Measurements from ENCODE around the gene FOXO6.

FOXO6 gene

DNA sequence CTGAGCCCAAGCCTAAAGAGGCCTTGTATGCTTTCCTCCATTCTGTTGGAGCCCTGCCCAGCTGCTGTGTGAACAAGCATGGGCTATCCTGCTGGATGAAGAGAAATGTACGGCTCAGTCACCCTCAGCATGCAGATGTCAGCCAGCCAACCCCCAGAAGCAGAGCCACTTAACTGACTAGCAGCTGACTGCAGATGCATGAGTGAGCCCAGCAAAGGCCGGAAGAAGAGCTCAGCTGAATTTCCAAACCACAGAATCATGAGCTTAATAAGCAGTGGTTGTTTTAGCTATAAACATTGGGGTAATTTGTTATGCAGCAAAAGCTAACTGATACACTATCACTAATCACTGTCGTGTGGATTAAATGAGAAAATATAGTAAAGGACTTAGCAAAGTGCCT lies 39.0 kb downstream of the FOXO6 start:
- DNase-seq (ENCODE audit: low read depth in 1 of 2, low spot score in 1 of 2), result no peak

DNA sequence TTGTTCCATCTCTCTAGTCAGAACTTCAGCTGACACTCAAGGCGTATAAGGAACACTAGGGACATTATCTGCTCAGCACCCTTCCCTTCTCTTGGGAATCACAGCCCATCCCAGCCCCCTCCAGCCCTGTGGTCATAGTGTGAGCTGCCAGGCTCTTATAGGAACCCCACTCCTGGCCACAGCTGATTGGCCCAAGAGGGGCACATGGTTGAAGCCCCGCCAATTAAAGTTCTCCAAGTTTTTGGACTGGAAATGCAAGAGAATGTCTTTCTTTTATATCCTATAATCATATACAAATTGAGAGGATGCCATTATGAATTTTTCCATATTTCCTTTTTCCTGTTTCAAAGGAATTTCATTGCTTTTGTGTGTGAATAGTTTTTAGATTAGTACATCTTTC lies 40.7 kb downstream of the FOXO6 start:
- no peak for DNase-seq (ENCODE audit: low read depth in 1 of 2, low spot score in 1 of 2)

DNA sequence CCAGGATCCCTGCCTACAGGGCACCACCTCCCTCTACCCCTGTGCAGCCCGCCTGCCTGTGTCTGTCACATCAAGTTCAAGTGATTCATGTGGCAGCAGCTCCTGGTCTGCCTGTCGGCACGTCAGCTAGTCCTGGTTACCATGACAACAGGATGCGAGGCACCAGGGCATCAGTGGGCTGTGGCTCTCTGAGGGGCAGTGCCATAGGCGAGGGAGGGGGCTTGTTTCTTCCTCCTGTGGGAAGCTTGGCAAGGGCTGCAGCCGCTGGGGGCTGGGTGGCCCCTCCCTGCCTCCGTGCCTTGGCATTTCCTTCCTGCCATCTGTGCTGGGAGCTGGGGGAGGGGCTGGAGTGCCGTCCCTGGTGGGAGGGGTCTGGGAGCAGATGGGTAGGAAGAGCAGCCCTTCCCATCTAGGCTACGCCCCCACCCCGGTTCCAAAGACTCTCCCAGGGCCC lies 43.1 kb downstream of the FOXO6 start:
- no peak for DNase-seq (ENCODE audit: low read depth in 1 of 2, low spot score in 1 of 2)

DNA sequence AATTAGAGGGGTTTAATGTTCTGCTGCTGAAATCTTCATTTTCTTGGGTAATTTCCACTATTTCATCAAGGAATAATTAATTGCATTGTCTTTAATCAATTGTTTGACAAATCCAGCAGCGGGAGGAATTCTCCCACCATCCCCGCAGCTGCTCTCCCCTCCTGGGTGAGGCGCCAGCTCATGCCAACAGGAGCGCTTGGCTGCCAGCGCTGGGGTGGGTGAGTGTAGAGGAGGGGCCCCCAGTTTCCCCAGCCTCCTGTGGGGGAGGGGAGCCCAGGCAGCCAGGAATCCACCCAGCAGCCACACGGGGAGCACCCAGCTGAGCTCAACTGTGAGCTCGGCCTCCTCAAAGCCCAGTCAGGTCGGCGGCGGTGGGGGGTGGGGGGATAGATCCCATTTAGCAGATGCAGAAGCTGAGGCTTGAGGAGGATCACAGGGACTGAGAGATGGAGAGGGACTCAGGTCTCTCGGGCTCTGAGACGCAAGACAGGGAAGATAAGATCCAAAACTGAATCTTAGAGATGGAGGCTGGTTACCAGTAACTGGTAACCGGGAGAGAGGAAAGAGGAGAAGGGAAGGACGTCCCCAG lies 46.5 kb downstream of the FOXO6 start:
- no peak for DNase-seq (ENCODE audit: low read depth in 1 of 2, low spot score in 1 of 2)

DNA sequence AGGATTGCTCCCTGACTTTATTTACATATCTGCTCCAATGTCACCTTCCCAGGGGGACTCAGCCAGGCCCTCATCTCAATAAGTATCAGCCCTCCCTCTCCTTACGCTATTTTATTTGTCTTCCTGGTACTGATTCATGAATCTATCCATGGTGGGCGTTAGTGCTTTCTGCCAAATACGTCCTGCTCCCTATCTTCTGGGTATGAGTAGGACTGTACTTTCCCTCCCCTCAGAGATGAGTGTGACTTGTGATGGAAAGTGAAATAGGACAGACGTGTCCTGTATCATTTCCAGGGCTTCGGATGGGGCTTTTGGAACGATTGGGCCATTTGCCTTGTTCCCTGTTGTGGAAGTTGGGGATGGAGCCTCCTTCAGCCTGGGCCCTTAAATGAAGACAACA lies 47.5 kb downstream of the FOXO6 start:
- no peak for DNase-seq (ENCODE audit: low read depth in 1 of 2, low spot score in 1 of 2)

DNA sequence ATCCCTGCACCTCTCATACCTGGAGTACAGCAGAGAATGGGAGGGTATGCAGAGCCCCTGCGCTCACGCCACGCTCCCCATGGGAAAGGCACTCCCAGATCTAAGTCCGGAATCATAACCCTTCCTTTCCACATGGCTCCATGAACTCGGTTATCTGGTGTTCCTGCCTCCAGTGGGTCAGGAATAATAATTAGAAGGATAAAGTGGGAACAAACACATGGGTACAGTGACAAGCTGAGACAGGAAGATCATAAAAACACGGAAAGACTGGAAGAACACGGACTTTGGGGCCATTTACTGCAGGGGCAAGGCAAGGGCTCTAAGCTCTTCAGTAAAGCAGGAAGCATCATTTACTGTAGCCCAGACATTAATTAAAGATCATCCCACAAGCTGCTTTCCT lies 48.6 kb downstream of the FOXO6 start:
- DNase-seq (ENCODE audit: low read depth in 1 of 2, low spot score in 1 of 2), result no peak

DNA sequence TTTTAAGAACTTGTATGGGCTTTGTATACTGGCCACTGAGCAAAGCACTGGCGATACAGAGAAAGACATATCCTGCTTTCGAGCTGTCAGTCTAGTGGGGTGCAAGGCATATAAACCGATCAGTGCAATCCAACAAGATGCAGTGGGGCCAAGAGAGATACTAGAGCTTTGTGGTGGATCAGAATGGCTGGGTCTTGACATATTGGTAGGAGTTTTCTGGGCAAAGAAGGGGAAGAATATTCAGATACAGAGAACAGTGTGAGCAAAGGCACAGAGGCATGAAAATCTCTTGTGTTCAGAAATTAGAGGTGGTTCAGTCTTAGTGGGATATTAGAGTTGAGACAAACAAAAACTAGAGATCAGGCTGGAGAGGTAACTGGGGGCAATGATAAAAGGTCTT lies 49.2 kb downstream of the FOXO6 start:
- DNase-seq (ENCODE audit: low read depth in 1 of 2, low spot score in 1 of 2), result no peak

DNA sequence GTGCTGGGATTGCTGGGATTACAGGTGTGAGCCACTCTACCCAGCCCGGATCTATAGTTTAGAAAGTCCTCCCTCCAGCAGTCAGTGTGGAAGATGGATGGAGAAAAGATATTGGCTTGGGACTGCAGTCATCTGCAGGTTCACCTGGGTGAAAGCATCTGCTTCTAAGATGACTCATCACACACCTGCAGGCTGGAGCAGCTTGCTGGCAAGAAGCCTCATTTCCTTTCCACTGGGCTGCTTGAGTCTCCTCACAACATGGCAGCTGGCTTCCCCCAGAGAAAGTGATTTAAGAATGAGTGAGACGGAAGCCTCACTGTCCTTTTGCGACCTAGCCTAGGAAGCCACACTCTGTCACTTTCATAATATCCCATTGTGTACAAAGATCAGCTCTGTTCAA lies 50.0 kb downstream of the FOXO6 start:
- DNase-seq (ENCODE audit: low read depth in 1 of 2, low spot score in 1 of 2), result no peak

DNA sequence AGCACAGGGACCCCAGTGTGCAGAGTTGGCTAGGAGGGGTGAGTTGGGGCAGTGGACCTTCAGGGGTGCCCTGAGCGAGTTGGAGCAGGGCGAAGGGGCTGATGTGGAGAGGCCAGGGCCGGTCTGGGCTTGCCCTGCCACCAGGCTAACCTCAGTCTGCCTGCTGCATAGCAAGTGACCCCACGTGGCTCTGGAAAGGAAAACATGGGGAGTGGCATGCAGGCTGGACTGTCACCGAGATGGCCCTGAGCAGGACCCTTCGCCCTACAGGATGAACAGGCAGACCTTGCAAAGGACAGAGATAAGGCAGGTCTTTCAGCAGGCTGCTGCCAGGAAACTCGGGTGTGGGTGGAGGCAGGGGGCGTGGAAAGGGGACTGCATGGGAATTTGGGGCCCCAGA lies 51.5 kb downstream of the FOXO6 start:
- no peak for DNase-seq (ENCODE audit: low read depth in 1 of 2, low spot score in 1 of 2)

DNA sequence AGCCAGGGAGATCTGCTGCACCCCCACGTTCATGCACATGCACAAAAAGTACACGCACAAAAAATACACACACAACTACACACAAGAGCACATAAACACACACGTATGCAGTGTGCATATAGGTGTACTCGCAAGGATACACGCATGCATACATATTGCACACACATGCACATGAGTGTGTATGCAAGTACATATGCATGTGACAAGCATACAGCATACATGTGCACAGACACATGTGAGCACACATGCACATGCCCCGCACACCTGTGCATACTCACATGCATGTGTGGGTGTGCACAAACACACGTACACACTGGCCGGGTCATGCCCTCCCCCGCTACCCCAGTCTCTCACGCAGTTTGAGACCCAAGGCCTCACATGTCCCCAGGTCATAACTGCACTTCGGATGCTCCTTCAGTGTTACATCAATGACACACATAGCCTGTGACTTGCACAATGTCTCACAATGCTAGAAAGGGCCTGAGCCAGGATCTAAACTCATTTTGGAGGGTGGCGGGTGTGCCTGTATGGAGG lies 52.6 kb downstream of the FOXO6 start:
- no peak for DNase-seq (ENCODE audit: low read depth in 1 of 2, low spot score in 1 of 2)

DNA sequence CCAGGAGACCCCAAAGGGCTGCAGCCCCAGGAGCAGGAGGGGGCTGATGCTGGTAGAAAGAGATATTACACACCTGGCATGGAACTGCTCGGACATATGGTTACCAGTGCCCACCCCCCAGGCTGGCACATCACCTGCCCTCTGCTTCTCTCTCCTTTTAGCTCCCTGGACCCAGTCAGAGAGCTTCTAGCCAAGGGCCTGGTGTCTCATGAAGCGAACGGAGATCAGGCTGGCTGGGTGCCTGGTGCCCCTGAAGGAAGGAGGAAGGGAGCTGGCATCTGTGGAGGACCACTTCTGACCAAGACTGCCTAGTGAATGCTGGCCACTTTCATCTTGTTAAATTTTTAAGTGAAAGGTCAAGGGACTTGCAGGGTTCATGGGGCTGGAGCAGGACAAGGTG lies 53.1 kb downstream of the FOXO6 start:
- no peak for DNase-seq (ENCODE audit: low read depth in 1 of 2, low spot score in 1 of 2)

DNA sequence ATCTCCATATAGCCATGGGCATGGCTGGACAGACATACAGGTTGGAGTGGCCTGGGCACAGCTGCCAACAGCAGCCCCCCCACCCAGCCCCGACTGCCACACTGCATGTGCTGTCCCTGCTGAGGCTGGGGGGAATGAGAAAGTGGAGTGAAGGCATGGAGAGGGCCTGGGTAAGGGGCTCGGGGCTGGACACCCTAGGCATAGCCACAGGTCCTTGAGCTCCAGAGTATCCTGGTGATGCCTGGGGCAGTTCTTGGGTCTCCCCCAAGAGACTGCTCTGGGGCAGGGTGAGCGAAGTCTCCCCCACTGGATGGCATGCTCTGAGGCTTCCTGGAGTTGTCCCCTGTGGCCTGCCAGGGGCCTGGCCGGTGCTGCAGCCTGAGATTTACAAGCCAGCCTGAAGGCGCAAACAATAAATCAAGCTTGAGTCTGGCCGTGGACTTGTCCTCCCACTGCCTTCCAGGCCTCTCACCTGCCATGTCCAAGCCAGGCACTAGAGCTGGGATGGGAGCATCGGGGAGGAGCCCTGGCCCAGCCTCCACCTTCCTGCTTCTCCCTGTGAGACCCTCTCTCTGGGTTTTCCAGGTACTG lies 53.6 kb downstream of the FOXO6 start:
- no peak for DNase-seq (ENCODE audit: low read depth in 1 of 2, low spot score in 1 of 2)

DNA sequence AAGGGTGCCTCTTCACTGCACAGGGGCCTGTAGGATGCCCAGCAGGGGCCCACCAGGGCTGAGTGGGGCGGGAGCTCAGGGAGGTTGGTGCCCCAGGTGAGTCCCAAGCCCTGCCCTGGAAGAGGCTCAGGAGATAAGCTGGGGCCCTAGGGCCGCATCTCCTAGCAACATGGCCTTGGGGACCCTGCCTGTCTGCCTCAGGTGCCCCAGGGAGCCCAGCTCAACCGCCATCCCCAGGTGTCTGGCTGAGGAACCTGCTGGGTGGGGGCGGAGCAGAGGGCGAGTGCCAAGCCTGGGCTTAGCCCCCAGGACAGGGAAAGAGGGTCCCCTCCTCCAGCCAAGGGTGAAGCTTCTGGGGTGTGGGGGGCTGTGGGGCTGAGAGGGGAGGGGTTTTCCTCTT lies 54.8 kb downstream of the FOXO6 start:
- DNase-seq (ENCODE audit: low read depth in 1 of 2, low spot score in 1 of 2), result no peak

DNA sequence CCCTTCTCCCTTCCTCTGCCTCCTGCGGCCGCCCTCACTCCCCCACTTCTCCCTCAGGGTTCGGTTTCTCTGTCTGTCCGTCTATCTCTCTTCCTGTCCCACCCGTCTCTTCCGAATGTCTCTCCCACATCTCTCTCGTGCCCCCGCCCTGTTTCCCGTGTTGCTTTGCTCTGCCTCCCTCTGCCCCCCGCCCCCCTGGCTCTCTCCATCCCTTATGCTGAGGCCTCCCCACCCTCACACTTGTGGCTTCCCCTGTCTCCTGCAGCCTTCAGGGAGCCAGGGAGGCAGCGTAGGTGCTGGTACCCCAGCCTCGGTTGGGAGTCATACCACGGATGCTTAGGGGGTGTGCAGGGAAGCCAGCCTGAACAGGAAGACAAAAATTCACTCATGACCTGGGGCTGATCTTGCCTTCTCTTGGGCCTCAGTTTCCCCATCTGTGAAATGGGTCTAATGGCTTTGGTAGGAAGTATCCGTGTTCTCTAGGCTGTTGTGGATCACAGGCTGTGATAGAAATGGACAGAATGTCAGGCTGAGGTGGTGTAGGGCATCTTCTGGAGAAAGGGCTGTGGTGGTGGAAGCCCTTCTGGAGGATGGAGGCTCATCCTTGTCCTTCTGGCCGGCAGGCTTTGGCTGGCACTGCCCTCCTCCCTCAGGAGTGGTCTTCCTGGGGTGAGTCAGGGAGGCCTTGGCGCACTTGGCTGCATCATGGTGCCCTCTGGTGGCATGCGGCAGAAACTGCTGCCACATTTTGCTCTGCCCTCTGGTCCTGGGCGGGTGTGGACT lies 55.5 kb downstream of the FOXO6 start:
- DNase-seq (ENCODE audit: low read depth in 1 of 2, low spot score in 1 of 2), result peak; percentile 27 to 42

DNA sequence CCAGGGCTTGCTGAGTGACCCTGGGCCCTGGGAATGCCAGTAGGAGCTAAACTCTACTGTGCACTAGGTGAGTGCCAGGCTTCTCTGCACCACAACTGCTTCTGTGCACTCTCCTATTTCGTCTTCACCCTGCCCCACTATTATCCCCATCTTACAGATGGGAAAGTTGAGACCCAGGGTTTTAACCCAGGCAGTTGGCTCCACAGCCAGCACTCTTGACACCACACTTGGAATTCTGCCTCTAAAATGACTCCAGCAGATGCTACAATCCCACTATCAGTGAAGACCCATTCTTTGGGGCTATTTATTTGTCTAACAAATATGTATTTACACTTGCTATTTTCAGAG lies 56.1 kb downstream of the FOXO6 start:
- no peak for DNase-seq (ENCODE audit: low read depth in 1 of 2, low spot score in 1 of 2)

DNA sequence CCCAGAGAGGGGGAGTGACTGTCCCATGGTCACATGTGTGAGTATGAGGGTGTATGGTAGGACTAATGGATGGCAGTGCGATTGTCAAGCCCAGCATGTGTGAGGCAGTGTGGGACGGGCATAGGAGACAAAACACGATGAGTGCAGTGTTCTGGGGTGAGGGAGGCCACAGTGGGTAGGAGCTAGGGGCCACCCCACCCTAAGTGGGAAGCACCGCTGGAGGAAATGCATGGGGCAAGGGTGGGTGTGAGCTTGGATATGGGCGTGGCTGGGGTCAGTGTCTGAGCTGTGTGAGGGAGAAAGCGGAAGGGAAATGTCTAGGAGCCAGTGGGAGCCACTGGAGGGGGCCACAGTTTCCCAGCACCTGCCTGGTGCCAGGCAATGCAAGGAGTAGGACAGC lies 56.5 kb downstream of the FOXO6 start:
- DNase-seq (ENCODE audit: low read depth in 1 of 2, low spot score in 1 of 2), result no peak

DNA sequence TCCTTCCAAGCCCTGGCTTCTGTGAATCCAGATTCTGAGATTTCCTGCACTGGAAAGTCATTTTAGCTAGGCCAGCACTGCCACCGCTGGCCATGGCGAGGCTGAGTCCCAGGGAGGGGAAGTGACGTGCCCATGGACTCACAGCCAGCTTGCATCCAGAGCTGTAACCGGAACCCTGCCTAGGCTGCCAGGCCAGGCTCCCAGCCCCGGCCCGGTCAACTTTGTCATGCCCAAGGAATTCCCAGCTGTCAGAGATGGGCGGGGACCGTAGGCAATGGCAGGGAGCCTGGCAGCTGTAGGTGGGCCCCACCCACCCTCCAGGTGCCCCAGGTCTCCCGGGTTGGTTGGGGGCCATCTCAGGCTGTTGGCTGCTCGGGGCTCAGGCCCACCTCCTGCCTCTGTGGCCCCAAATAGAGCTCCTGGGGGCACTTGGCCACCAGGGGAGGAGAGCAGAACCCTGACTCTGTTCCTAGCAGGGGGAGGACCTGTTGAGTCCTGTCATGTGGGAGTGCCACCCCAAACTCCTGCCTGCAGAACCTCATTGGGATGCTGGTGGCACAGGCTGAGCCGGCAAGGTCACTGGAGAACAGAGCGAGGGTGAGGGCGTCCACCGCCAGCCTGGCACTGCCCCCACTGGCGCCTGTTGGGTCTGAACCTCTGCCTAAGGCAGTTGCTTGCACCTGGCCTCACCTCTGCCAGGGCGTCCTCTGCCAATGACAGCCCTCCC lies 57.8 kb downstream of the FOXO6 start:
- DNase-seq (ENCODE audit: low read depth in 1 of 2, low spot score in 1 of 2), result no peak

DNA sequence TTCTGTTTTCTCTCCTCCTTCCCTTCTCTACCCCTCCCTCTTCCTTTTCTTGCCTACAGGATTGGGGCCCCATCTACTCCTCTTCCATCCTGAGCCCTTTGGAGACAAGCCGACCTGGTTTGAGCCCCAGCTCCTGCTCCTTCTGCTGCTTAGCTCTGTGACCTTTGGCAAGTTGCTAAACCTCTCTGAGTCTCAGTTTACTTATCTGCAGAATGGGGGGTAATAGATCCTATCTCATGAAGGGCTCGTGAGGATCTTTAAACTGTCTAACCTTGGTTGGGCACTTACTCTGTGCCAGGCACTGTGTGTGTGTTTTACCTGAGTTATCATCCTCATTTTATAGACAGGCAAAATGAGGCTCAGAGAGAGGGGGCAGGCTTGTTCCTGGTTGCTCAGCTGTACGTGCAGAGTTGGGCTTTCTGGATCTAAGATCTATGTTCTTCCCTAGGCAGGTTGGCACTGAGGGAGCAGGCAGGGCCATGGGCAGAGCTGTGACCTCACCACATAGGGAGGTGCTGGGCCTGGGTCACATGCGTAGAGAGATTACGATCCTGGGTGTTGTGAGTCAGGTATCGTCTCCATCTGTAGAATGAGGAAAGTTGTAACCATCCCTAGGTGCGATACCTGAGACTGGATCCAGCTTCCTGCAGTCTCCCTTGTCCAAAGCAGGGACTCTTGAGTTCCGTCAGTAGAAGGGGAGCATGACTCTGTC lies 58.5 kb downstream of the FOXO6 start:
- DNase-seq (ENCODE audit: low read depth in 1 of 2, low spot score in 1 of 2), result no peak

DNA sequence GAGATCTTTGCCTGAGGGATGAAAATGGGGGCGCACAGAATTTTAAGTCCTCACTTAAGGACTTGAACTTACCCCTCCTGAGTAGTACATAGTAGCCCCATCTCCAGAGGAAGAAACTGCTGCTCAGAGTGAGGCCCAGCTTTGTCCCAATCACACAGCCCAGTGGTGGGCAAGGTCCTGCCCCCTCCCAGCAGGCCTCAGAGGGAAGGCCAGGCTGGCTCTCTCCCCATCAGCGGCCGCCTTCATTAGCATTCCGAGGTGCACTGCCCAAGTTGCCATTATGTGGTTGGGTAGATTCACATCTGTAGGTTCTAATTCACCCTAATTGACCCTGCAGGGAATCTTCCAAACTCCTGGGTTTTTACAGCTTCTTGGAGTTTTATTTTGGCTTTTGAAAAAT lies 59.1 kb downstream of the FOXO6 start:
- DNase-seq (ENCODE audit: low read depth in 1 of 2, low spot score in 1 of 2), result no peak

DNA sequence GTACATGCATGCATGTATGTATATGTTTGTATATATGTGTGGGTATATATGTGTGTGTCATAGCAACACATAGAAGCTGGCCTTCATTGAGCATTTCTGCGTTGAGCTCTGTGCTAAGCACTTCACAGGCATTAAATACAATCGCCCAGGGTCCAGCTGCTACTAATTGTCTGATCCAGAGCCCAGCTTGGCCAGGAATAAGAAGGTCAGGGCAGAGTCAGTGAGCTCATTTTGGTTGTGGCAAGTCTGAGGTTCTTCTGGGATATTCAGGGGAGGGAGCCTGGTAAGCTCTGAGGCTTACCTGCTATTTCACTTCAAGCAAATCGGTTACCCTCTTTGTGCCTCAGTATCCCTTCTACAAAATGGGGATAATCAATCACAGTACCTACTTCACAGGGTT lies 59.6 kb downstream of the FOXO6 start:
- DNase-seq (ENCODE audit: low read depth in 1 of 2, low spot score in 1 of 2), result no peak

DNA sequence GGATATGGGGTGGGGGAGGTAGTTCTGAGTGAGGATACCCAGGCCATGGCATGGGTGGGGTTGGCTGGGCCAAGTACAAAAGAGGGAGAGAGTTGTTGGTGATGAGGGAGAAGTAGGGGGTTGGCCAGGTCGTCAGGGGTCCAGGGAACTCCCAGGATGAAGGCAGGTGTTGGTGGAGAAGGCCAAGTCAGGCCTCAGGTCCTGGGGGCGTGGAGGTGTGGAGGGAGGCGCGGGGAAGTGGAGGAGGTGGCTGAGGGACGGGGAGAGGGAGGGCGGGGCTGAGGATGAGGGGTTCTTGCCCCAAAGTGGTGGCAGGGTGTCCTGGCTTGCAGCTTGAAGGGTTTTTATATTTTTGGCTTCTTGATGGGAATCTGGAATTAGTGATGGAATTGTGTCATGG lies 61.1 kb downstream of the FOXO6 start:
- DNase-seq (ENCODE audit: low read depth in 1 of 2, low spot score in 1 of 2), result no peak
